ENCODE measurements around the gene TSPAN5.
"Not testable (repeated sequence)": the region's sequence is repeated elsewhere in the genome, so short reads cannot be mapped to it uniquely, and the experiment has no call there.

TSPAN5 gene

DNA sequence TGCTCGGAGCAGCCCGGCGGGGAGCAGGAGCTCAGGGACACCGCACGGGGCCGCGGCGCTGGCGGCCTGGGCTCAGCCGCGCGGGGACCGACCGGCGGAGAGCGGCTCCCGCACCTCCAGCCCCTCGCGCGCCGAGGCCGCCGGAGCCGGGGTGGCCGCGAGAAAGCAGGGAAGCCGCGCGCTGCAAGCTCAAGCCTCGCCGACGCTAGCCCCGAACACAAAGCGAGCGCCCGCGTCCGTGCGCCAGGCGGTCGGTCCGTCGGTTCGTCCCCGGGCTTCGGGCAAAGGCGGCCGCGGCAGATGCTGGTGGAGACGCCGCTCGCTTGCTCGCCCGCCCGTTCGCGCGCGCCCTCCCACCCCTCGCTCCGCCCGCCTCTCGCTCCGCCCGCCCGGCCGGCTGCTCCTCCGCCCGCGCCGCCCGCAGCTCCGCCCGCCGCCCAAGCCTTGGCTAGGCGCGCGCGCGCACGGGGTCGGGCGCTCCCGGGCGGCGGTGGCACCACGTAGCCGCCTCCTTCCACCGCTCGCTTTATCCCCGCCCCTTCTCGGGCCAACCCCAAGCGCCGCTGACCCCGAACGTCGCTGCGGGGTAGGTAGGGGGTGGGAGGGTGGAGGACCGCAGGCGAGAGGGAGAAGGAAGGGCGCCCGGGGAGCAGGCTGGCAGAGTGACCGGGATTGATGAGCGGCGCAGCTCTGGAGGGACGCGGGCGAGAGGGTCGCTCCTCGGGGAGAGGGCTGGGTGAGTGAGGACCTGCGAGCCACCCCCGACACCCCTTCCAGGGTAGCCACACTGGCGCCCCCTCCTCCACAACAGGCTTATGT lies at the start of gene TSPAN5:
Gene TSPAN5, minus strand, starts transcription at position 325 of the 819 bp plus-strand sequence.
- peak; percentile 85 for DNase-seq

DNA sequence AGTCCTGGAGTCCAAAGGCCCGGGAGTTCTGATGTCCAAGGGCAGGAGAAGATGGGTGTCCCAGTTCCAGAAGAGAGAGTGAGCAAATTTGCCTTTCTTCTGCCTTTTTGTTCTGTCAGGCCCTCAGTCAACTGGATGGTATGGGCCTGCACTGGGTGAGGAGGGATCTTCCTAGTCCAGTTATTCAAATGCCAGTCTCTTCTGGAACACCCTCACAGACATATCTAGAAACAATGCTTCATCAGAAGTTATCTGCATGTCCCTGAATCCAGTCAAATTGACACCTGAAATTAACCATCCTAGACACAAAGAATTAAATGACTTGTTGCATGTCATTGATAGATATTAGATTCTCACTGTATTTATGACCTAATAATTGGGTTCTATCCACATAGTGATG lies 48.5 kb upstream of the TSPAN5 start:
- DNase-seq = no peak

DNA sequence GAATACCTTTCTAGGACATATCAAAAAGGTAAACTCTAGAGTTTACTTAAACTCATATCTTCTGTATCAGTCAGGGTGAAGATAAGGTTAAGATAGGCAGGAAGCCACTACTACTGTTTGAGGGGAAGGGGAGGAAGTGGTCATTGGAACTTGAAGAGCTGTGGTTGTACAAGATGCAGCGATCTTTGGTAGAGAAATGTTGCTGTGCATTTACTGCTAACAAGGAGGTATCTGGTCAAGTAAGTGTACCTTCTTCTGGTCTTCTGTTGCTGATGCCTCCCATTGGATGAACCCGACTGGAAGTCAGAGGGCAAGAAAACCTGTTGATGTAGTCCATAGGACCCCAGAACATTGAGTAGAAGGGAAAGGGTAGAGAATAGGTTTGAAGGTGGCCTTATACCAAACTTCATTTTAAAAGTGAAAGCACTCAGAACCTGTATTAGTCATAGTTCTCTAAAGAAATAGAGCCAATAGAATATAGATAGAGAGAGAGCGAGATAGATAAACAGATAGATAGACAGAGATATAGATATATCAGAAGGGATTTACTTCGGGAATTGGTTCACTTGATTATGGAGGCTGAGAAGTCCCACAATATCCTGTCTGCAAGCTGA lies 47.9 kb upstream of the TSPAN5 start:
- DNase-seq = no peak

DNA sequence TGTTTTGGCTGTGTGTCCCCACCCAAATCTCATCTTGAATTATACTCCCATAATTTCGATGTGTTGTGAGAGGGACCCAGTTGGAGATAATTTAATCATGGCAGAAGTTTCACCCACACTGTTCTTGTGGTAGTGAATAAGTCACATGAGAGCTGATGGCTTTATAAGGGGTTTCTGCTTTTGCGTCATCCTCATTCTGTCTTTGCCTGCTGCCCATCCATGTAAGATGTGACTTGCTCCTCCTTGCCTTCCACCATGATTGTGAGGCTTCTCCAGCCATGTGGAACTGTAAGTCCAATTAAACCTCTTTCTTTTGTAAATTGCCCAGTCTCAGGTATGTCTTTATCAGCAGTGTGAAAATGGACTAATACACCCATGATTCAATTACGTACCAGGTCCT lies 47.2 kb upstream of the TSPAN5 start:
- DNase-seq = not testable (repeated sequence)

DNA sequence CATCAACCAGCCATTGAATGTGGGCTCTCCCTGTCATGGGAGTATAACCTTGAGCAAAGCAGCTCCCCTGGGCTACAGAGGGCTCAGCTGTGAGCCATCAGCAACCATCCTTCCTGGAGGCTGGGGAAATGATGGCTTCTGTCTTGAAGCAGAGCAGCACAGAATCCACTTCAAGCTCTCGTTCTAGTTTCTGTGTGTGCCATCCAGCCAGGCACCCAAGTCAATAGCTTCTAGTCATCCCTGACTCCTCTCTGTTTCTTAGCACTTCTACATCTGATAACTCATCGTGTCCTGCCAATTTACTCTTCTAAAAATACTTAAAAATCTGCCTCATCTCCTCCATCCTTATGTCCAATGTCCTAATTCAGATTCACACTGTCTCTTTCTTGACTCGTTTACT lies 42.2 kb upstream of the TSPAN5 start:
- no peak for DNase-seq

DNA sequence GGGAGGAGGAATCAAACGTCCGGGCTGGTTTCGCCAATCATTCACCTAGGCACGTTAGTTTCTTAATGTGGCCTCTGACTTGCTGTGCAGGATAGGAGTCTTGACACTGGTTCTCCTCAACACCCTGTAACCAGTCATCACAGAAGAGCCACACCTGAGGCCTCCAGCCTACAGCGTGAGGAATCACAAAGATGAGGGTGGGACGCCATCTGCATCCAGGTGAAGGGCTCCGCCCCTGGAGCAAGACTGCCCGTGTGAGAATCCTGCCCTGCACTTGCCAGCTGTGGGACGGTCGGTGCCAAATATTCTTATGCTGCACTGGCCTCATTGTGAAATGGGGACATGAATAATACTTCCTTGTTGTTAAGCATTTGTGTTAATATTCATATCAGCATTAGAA lies 35.7 kb upstream of the TSPAN5 start:
- DNase-seq = no peak

DNA sequence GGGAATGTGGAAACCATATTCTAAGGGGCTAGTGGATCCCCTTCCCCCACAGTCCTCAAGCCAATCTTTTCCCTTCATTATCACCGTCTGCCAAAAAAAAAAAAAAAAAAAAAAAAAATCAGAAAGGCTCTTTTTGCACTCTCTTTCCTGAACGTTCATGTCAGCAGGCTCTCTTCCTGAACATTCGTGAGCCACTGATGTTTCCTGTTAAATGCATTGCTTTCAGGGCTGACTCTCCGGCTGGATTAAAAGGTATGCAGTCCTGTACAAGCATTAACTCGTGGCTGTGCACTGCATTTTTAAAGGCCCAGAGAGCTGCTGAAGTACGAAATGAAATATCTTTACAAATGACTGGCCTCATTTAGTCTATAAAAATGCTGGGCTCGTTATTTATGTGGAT lies 34.0 kb upstream of the TSPAN5 start:
- no peak for DNase-seq

DNA sequence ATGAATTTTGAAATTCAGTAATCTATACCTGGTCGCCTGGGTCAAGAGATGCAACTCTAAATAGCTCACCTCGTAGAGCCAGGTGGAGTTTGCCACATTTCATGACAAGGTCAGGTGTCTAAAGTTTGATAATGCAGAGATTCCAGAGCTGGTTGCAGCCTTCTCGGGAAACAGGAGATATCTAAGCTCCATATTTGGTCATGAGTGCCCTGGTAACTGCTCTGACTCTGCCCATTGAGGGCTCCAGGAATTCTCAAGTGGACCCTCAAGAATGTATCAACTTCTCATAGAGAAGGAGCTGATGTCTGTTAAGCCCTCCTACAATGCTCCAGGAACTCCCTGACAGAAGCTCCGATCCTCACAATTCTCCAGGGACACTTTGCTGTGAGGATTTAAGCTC lies 33.2 kb upstream of the TSPAN5 start:
- DNase-seq = no peak

DNA sequence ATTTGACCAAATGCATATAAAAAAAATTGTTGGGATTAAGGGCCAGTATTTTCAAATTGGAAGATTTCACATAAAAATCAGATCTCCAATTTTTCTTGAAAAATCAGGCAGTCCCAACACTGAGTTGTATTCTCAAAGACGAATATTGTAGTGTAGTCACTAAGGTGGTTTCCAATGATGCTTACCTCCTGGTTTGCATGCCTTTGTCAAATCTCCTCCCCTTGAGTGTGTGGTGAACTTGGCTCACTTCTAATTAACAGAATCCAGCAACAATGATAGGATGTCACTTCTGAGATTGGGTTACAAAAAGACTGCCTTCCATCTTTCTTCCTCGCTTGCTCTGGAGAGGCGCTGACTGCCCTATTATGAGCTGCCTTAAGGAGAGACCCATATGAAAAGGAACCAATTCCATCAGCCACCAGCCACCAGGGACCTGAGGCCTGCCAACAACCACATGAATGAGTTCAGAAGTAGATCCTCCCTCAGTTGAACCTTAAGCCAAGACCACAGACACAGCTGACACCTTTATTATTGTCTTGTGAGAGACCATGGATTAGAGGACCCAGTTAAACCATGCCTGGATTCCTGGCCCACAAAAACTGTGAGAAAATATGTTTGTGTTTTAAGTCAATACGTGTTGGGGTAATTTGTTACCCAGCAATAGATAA lies 31.2 kb upstream of the TSPAN5 start:
- DNase-seq = no peak

DNA sequence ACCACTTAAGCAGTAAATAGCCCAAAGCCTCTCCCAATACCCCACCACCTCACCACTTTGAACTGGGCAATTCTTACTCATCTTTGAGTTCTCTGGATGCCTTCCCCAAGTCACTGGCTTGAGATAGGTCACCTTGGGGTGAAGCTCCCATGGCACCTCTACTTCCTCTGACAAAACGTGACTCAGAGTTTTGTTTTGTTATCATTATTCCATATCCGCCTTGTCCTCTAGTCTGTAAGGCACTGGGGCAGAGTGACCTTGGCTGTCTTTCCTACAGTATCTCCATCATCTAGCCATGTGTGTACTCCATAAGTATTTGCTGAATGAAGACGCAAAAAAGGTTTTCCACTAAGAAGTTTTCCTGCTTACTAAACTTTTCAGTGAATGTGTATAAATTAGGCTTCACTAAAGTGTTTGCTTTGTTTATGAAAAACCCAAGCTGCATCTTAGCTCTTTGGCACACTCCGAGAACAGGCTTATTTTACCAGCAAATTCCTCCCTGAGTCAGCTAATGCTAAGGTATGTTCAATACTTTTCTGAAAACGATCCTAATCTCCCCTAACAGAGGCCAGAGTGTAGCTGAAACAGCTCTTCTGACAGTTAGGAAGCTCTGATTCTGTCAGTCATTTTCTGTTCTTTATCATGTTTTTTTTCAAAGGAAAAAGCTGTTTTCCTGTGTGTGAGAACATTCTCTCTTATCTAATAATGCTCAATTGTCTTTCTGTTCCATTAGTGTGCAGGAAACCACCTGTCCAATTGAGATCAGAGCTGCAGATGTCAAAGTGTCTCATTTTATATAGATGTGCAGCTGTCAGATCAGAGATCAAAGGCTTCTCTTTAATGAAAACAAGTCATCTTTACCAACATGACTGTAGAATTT lies 30.2 kb upstream of the TSPAN5 start:
- no peak for DNase-seq

DNA sequence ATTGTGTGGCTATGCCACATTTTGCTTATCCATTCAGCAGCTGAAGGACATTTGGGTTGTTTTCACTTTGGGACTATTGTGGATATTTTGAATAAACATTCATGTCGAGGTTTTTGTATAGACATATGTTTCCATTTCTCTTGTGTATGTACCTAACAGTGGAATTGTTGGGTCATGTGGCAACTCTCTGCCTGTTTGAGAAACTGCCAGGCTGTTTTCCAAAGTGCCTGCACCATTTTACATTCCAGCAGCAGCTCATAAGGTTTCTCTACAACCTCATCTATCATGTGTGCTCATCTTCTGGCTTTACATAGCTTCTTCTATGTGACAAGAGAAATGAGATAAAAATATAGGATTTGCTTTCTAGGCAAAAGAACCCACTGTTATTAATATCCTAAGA lies 29.5 kb upstream of the TSPAN5 start:
- no peak for DNase-seq

DNA sequence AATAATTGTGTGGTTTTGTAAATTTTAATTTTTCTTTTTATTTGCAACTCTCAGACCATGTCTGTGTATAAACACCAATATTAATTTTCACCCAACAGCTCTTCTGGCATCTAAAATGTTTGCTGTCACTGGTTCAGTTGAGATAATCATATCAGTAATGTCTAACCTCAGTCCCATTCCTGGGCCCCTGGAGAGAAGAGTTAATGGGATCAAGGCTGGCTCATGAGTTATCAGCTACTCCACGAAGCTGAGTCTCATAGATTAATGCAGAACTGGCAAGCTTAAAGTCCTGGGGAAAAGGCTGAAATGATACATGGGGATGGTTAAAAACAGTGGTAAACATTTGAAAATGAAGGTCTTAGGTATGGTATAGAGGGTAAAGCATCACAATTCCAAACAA lies 28.4 kb upstream of the TSPAN5 start:
- no peak for DNase-seq

DNA sequence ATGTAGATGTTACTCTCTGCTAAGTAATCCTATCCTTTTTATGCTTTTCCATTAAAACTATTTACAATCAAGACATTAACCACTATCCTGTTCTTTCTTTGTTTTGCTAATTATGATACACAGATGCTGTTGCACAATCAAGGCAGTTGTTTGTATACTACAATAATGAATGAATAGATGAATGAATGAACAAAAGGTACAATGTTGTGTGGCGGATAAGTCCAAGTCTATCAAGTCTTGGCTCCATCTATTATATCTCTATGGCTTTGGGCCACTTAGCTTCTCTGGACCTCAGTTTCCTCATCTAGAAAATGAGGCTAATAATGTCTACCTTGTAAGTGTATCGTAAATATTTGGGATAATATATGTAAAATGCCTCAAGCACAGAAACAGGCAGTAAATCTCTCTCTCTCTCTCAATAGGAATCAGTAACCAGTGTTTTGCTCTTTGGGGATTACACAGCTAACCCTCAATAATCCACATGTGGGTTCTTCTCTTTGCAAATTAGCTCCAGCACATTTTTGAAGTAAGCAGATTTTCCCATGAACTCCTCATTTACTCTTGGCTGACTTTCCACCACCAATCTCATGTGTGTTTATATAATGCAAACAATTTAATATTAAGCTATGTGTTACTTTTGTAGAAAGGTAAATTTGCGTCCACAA lies 27.8 kb upstream of the TSPAN5 start:
- no peak for DNase-seq

DNA sequence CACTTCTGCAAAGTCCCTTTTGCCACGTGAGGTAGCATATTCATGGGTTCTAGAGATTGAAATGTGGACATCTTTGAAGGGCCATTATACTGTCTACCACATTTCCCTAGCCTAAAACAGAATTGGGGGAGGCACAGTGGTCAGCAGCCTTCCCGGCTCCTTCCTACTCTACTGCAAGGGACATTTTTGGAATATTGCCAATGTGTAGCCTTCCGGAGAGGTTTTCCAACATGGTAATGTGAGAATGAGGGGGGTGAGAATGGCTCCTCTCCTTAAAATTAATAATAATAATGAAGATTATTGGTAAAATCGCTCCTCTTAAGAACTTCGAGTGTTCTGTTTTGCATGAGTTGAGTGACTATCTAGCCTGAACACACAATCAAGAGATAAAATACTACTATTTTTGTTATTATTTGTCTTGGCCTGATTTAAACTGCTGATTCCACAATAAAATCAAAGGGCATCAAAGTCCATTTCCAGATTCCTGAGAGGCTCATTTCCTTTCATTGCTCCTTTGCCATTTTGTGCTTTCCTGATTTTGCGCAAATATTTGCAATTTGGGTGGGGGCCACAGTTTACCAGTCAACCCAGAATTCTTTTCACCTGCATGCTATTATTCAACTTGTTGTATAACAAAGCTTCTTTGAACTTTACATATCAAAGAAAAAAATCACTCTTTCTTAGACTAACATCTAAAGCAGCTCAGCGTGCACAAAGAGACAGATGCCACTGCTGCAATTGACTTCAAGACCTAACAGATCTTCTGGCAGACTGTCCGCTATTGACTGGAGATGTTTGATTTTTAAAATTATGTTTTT lies 27.0 kb upstream of the TSPAN5 start:
- DNase-seq = no peak

DNA sequence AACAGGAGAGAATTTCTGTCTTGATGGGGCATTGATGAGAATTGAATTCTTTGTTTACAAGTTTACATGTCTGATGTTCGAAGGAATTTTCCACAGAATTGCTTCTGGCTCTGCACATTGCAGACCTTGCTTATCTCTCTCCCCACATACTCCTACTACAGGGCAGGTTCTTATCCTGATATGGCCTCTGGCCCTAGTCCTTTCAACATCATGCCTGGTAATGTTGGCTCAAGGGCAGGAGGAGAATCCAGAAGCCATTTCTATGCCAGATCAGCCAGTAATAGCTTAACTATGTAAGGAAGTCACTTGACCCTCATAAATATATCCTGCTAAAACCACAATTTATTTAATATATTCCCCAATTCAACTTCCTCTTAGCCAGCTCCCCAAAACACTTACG lies 24.3 kb upstream of the TSPAN5 start:
- DNase-seq = no peak

DNA sequence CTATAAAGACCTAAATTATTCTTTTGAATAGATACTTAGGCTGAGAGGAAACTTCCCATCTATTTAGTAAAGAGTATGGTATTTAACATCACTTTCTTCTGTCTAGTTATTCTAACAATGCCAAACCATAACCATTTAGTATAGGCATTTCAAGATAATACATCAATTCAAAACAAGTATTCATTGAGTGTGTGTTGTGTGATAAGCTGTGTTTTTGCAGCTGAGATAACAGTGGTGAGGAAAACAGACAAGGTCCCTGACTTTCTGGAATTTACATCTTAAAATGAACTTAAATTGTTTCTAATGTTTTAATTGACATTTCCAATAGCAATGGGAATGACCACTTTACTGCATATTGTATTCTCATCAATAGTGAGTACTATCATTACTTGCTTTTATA lies 22.4 kb upstream of the TSPAN5 start:
- DNase-seq = no peak

DNA sequence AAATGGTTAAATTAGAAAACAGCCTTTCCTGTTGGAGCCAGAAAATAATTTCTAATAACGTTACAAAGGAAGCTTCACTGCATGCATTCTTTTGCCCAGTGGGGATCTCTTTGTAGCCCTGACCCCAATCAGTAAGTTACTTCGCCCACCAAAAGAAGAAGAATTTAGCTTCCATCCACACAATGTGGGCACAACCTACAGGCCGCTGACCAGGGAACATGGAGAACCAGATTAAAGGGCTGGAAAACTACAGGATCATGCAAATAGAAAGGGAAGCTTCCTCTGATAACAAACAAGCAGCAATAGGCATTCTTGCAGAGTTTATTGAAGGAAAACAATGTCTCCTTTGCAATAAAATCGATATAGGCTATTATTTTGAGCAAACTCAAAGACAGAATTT lies 21.3 kb upstream of the TSPAN5 start:
- no peak for DNase-seq

DNA sequence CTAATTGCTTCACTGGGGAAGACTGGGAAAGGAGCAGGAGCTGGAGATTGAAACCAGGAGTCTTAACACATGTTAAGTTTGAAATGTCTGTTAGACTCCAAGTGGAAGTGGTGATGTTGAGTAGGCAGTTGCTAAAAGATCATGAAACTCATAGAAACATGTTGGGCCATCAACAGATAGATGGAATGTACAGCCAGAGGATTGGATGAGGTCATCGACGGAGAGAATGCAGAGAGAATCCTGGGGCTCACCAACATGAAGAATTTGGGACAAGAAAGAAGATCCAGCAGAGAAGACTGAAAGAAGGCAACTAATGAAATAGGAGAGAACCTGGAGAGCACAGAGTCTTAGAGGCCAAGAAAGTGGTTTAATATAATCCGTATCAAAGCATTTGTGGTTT lies 19.4 kb upstream of the TSPAN5 start:
- DNase-seq = no peak

DNA sequence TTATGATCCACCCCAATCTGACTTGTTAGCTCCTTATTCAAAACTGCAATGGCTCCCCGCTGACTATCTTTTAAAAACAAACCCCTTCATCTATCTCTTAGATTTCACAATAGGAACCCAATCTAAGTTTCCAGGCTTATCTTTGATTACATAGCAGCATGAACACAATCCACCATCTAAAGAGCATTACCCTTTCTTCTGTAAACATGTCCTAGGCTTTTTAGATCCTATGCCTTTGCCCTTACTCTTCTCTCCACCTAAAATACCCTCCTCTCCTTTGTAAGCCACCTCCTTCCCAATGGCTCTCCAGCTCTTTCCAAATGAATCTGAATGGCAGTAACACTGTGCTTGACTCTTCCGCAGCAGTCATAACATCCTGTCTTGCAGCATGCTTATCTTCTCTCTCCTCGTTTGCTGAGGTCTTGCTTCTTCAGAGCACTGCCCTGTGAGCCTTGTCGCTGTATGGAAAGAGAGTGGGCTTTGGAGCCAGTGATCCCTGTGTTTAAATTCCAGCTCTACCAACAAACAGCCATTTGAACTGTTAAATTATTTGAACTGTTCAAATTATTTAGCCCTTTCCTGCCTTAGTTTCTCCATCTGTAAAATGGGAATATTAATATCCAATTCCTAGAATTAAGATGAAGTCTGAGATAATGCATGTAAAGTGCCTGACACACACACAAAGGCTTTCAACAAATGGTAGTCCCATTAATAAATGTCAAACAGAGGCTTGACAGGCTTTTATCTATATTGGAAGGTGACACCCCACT lies 16.2 kb upstream of the TSPAN5 start:
- DNase-seq = no peak

DNA sequence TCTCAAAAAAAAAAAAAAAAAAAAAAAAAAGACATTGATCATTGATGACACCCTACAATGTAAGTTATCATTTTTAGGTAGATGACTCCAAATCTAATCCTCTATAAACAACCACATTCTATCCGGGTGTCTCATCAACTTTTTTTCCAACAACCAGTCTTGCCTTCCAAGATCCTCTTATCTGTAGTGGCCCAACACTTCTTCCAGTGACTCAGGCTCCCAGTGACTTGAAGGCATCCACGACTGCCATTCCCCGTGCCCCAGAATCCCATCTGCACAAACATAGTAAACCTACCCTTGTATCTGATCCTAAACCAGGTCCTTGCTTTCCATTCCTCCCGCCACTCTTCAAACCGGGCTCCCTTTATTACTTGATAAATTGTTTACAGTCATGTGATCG lies 15.6 kb upstream of the TSPAN5 start:
- DNase-seq = no peak

DNA sequence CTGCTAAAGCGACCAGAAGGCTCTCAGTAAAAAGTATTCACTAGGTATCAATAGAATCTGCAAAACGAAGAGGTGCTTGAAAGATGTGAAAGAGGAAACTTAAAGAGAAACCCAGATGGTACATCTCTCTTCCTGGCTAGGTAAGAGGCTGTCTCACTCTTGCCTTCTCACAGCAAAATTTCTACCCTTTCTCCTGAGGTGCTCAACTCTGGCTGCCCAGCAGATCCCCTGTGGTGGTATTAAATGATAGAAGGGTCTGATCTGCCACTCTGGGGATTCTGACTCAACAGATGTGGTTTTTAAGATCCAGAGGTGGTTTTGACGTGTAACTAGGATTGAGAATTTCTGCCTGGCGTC lies 14.9 kb upstream of the TSPAN5 start:
- DNase-seq = no peak
